NCI-H526 treated with DMSO at 0.1 percent for 48 hours (cell line): ENCODE data around the gene FBRSL1.
"Not testable (repeated sequence)": the region's sequence is repeated elsewhere in the genome, so short reads cannot be mapped to it uniquely, and the experiment has no call there.

Source experiments
- DNase-seq: peaks from one replicate; lab custom pipeline; 2025; lab: John Stamatoyannopoulos, UW

Gene FBRSL1

GRCh38 chr12:132489602-132490266, at the start of gene FBRSL1:
FBRSL1 (plus strand) TSS chr12:132490151.
- DNase-seq = peak; percentile 38

DNA sequence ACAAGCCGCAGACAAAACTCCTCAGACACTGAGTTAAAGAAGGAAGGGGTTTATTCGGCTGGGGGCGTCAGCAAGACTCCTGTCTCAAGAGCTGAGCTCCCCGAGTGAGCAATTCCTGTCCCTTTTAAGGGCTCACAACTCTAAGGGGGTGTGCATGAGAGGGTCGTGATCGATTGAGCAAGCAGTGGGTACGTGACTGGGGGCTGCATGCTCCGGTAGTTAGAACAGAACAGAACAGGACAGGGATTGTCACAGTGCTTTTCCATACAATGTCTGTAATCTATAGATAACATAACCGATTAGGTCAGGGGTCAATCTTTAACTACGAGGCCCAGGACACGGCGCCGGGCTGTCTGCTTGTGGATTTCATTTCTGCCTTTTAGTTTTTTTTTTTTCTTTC, 49.5 kb upstream of the FBRSL1 start:
- DNase-seq = not testable (repeated sequence)

DNA sequence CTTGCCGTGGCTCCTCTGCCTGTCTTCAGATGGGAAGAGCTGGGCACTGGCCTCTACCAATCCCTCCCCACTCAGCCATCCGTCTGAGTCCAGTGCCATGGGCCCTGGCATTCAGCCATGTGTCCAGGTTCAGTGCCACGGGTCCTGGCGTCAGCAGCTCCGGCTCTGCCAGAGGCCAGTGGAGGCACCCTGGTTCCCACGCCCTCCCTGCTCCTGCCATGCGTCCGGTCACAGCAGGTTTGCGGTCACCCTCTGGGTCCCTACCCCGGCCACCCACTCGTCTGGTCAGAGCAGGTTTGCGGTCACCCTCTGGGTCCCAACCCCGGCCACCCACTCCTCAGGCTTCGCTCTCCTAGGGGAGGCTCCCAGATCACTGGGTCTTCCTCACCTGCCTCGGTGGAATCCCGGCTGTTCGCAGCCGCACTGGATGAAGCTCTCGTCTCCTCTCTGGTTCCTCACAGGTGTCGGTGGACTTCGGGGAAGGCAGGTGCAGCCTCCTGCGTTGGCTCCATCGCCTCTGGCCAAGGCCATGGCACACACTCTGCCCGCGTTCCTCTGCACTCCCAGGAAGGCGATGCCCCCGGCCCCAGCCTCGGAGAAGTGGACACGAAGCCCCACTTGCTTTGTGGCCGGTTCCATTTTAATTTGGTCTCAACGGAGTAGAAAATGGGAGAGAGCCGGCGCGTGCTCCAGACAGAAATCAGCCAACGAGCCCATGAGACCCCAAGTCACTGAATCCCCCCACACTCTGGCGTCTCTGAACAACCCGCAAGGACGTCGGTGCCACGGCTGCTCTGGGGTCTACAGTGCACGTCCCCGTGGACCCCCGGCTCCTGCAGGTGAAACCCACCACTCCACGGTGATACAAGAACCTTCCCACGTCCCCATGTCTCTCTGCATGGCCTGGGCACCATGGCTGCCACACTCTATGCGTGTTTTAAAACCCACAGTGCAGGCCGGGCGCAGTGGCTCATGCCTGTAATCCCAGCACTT, 47.8 kb upstream of the FBRSL1 start:
- no peak for DNase-seq

DNA sequence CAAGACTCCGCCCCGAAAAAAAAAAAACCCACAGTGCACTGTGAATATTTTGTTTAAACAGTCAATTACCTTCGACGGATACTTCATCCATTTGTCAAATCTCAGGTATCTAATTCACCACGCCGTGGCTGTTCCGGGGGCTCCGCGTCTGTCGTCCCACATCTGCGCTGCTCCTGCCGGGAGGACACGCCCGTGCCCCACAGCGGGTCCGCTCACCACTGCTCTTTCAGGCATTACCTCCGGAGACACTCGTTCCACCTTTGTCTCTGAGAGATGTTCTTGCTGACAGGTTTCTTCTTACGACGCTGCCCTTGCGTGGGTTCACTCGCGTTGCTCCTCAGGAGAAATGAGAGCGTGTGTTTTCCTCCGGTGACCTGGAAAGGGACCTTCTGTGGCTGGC, 46.9 kb upstream of the FBRSL1 start:
- no peak for DNase-seq

- DNase-seq = no peak
These were observed 45.7 kb upstream of the FBRSL1 start for GRCh38 chr12:132444283-132444682.

- DNase-seq = no peak
These were observed 44.7 kb upstream of the FBRSL1 start for GRCh38 chr12:132444957-132445883.

DNA sequence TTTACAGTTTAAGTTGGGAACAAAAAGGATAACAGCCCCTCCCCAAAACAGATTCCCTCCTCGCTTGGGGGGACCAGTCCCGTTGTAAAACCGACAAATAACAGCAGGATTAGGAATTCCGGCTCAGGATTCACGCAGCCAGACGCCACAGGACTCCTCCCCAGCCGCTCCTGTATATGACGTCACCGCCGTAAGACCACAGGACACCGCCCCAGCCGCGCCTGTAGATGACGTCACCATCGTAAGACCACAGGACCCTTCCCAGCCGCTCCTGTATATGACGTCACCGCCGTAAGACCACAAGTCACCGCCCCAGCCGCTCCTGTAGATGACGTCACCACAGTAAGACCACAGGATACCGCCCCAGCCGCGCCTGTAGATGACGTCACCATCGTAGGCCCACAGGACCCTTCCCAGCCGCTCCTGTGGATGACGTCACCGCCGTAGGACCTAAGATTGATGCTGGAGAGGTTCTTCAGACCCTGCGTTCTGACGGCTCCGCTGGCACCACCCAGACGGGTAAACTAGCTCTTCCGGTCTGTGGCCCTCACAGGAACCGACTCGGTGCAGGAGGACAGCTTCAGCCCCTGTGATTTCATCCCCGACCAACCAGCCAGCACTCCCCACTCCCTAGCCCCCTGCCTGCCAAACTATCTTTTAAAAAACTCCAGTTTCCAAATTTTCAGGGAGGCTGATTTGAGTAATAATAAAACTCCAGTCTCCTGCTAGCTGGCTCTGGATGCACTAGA, 43.9 kb upstream of the FBRSL1 start:
- peak; percentile 76 for DNase-seq

DNA sequence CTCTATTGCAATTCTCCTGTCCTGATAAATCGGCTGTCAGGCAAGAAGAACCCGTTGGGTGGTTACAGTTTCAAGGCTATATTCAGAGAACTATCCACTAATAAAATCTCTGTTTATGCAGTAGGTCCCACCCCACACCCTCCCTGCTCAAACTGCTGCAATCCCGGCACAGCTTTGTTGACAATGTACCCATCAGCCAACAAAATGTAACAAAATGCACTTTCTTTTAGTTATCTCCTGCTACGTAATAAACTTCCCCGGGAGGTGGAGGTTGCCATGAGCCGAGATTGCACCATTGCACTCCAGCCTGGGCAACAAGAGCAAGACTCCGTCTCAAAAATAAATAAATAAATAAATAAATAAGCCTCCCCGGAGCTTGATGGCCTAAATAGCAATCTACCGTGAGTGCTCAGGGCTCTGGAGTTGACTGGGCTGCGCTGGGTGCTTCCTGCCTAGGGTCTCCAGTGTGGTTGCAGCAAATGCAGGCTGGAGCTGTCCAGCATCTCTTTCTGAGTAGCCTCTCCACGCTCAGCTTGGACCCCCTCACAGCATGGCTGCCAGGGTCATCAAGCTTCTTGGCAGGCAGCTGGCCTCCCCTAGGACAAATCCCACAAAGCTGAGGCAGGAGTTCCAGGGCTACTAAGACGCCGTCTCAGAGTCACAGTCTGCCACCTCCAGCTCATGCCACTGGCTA, 43.2 kb upstream of the FBRSL1 start:
- no peak for DNase-seq

DNA sequence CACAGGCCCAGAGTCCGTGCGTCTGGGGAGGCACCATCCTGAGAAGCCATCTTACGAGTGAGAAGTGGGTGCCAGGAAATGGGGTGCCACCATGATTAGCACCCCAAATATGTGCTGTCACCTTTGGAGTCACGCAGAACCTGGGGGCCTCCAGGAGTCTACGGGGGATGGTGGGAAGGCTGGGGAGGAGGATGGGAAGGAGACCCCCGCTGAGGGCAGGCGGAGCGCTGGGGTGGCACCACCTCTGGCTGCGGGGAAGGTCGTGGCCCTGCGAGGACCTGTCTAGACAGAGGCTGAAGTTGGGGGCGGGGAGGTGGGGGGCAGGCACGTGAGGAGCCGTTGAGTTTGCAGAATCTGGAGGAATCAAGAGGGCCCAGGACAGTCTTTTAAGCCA, 42.6 kb upstream of the FBRSL1 start:
- DNase-seq = no peak

- DNase-seq = no peak
These were observed 42.1 kb upstream of the FBRSL1 start for GRCh38 chr12:132447731-132448462.

DNA sequence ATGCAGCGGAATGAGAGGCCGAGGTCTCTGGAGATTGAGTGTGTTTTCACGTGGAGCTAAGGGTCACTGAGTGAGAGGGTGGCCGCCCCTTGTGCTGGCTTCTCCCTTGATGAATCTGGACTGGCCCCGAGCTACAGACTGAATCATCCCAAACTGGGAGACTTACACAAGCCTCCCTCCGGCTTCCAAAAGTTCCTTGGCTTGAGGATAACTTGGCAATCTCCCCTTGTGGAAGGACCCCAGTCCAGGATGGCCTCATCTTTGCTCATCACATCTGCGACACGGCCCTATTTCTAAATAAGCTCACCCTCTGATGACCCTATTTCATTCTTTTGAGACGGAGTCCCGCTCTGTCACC, 41.5 kb upstream of the FBRSL1 start:
- DNase-seq = no peak

DNA sequence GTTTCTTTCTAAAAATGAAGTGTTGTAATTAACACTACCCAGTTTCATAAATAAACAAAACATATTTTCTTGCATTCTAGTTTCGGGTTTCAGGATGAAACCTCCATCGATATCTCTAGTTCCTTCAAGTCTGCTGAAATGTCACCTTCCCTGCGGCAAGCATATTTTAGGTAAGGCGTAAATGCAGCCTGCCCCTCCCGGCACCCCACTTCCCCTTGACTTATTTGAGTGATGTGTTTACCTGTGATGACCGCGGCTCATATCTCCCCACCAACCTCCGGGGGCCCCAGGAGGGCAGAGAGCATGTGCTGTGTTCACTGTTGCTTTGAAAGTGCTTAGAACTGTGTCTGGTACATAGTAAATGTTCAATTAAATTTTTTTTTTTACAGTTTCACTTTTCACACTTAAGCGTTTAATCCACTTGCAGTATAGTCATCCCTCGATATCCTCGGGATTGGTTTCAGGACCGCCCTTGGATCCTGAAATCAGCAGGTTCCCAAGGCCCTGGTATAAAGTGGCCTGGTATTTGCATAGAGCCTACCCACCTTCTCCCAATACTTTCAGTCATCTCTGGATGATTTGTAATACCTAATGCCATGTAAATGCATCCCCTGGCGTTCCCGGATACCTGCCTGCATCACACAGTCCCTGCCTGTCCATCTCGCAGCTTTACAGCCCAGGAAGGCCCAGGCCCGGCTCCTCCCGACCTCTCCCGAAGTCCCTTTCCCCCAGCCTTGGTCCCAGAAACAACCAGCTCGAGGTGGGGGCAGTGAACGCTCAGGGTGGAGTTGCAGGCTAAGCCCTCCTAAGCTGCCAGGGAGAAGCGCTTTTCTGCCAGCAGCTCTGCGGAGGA, 40.2 kb upstream of the FBRSL1 start:
- no peak for DNase-seq

DNA sequence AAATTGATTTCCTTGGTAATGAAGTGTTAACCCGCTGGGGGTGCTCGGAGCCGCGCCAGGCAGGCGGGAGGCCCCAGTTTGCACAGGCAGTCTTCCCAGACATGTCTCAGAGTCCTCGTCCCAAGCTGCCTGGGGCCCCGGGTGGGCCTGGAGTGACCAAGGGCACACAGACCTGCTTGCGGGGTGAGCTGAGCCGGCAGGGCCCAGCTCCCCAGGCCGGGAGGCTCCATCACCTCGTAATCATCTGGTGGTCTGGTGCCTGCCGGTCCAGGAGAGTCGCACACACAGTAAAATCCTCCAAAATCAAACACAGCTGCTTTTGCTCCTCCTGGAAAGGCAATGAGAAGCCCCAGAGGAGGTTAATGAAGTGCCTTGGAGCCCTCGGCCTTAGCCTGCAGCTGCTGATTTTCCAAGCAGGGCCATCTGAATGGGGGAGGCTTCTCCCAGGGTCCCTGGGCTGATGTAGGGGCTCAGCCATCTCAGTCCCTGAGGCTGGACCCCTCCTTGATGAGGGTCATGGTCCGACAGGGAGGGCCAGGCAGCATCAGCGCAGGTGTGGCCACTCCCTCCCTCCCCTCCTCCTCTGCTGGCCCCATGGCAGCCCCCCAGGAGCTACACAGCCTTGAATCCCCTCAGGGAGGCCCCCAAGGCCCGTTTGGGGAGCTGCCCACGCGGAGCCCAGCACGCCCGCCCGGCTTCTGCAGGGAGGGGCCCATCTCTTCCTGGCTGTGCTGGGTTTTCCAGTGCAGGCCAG, 39.4 kb upstream of the FBRSL1 start:
- no peak for DNase-seq

DNA sequence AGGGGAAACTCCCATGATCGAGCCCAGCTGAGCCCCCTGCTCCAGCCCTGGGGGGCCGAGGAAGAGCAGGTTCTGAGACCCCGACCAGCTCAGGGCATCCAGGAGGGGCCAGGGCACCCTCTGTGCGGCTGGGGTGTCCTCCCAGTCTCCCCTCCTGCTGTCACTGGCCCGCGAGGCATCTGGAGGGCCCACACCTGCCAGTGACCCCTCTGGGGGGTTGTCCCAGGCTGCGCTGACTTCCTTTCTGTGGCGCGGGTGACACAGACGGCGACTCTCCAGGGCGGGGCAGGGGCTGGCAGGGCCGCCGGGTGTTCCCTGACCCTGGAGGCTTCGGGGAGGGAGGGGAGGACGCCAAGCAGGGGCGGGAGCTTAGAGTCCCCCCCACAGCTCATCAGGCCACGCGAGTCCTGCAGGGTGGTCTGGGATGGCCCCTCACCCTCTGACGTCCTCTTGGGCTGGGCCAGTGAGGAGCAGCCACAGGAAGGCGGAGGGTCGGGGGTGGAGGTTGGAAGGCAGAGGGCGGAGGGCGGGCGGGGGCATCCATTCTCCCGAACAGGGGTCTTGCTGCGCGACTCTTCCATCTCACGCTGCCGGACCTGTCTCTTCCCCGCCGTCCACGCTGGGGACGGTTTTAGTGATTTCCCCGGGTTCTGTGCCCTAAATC, 38.6 kb upstream of the FBRSL1 start:
- no peak for DNase-seq

DNA sequence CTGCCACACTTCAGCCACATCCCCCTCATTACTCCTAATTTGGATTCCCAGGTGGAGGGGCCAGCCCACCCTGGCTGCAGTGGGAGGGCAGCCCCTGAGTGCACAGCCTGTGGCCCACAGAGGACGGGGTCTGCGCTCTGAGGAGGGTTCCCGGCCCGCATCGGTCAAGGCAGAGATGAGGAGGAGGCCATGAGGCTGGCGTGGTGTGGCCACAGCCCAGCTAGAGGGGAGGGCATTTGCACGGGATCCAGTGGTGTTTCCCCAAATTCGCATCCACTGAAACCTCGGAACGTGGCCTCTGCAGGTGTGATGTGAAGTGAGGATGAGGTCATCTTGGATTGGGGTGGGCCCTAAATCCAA, 38.1 kb upstream of the FBRSL1 start:
- DNase-seq = no peak

DNA sequence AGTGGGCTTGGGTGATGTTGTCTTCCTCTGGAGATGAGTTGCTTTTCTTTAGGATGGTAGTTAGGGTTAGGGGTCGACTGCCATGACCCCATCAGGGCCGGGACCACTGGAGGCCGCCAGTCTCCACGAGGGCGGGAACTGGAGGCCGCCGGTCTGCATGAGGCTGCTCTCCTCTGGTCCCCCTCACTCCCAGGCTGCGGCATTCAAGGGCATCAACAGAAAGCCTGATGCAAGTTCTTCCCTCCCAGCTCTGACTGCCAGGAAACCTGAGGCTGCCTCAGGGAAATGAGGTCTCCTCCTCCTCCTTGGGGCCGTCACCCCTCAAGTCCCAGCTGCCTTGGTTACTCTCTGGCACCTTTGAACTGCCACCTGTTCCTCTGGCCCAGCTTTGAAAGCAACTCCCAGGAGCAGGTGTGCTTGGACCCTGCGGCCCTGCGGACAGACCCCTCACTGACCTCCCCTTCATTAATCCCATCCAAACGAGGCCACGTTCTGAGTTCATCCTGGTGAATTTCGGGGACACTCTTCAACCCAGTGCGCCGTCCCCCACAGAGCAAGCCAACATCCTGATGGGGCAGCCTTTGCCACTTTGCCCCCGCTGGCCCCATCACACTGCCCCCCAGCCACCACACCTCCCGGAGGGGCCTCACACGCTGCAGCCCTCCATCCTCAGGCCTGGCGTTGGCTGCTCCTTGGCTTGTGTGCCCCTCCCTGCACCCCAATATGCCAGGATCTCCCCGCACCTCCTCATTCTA, 37.2 kb upstream of the FBRSL1 start:
- no peak for DNase-seq
